ENCODE measurements around the gene PGA4.
"Not testable (repeated sequence)": the region's sequence is repeated elsewhere in the genome, so short reads cannot be mapped to it uniquely, and the experiment has no call there.

Gene PGA4

DNA sequence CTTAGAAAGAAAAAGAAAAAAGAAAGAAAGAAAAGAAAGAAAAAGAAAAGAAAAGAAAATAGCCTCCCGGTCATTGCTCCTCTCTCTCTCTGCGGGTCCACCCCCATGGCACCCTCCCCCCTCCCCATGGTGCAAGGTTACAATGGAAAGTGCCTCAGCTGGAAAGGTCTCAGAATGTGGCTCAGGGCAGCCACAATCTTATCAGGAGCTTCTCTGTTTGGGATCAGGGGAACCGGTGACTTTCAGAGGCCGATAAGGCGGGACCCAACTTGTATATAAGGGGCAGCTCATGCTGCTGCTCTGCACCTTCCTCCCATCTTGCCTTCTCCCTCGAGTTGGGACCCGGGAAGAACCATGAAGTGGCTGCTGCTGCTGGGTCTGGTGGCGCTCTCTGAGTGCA is at the start of gene PGA4:
Gene PGA4, plus strand, starts transcription at position 301 of the 400 bp plus-strand sequence. Its CDS starts 54 bp downstream, at position 355.
- not testable (repeated sequence) for DNase-seq (ENCODE audit: low read depth)

DNA sequence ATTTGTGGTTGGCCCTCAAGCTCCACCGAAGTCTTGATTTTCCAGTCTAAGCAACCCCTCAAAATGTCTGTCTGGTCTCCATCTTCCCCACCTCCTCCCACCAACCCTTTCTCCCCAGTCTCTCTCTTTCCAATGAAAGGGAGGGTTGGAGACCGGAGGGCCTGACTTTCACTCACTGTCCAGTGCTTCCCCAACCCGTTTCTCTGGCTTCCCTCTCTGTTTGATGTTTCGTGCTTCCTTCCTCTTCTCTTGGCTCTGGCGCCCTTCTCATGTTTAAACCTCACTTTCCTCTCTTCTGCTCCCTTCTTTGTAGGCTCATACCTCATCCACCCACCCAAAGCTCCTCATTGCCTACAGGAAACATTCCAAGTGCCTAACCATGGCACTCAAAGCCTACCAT is 49.8 kb upstream of the PGA4 start:
- DNase-seq (ENCODE audit: low read depth), result no peak

DNA sequence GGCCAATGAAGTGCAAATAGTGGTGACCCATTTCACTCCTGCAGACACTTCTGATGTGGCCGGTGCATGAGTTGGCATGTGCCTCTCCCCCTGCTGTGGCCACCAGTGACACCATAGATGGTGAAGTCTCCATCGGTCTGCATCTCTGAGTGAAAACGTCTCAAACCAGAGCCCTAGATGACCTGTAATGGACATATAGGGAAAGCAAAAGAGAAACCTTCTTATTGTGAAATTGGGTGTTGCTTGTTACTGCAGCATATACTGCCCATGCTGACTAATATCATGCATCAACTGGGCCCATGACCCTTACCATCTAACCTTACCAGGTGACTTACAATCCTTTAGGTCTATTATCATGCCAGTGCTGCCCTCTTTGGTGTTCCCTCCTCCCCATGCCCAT is 49.3 kb upstream of the PGA4 start:
- DNase-seq (ENCODE audit: low read depth), result no peak

DNA sequence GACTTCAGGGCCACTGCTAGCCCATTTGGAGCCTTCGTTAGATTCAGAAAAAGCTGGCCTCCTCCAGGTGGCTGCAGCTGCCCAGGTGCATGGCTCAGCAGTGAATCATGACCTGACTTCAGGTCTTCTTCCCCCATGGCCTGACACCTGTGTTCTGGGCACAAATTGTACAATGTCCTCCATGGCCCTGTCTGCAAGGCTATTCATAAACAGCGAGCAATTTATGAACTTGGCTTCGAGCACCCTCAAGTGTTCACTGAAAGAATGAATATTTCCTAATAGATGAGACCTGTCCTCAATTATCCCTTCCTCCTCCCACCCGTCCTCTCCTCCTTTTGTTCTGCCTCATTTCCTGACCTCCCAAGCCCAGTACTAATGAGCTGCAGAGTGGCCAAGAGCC is 48.7 kb upstream of the PGA4 start:
- no peak for DNase-seq (ENCODE audit: low read depth)

DNA sequence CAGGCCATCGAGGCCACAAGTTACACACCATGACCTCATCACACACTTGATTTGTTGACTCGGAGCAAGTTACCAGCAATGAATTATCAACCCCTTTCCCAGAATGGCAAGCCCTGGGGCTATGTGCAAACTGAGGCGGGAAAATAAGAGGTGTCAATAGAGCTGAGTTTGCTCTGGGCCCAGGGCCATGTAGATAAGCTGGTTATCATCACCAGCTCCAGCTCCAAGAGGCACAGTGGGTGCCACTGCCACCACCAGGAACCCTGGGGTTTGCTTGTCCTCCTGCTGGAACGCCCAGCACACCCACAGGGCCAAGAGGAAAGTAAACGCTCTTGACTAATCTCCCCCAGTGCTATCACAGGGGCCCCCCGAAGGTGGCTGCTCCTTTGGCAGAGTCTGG is 47.9 kb upstream of the PGA4 start:
- DNase-seq (ENCODE audit: low read depth), result no peak

DNA sequence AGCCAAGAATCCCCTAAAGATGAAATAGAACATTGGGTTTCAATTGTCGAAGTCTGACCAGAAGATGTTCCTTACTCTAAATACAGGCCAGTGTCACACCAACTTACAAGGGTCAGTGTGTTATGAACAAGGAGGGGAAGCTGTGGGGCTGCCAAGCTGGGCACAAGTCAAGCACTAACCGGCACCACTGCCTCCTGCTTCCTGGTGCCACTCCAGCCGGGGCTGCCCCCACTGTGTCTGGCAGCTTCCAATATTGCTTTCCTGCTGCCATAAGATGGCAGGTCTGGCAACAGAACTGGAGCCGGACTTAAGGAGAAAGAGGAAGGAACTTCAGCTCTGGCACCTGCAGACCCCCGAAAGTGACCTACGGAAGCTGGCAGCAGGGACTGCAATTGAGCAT is 47.2 kb upstream of the PGA4 start:
- no peak for DNase-seq (ENCODE audit: low read depth)

DNA sequence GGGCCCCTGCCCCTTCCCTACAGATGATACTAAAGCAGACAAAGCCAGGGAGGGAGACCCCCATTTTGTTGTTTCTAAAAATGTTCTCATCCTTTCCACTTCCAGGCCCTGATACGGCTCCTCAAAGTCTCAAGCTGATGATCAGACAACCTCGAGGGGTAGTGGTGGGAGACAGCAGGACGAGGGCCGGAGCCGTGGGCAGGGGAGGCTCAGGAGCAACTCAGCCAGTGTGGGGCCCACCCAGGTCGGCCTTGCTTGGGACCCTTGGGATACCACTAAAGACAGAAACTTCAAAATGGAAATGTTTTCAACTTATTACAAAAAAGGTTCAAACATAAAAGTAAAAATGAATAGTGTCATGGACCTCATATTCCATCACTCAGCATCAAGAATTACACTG is 45.7 kb upstream of the PGA4 start:
- no peak for DNase-seq (ENCODE audit: low read depth)

DNA sequence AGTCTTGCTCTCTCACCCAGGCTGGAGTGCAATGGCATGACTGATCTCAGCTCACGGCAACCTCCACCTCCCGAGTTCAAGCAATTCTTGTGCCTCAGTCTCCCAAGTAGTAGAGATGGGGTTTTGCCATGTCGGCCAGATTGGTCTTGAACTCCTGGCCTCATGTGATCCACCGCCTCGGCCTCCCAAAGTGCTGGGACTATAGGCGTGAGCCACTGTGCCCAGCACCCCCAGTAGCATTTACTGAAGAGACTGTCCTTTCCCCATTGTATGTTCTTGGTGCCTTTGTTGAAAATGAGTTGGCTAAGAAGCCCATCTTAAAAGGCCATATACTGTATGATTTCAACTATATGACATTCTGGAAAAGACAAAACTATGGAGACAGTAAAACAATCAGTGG is 41.9 kb upstream of the PGA4 start:
- DNase-seq (ENCODE audit: low read depth), result not testable (repeated sequence)

DNA sequence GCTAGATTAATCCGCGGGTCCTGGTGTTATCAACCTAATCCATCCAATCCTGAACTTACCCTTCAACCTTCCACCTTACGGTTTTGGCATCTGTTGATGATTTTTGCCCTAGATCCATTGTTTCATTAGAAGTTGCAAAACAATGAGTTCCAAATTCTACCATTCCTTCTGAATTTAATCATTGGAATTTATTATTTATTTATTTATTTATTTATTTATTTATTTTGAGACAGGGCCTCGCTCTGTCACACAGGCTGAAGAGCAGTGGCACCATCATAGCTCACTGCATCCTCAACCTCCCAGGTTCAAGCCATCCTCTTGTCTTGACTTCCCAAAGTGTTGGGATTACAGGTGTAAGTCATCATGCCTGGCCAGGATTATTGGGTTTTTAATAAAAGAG is 40.7 kb upstream of the PGA4 start:
- no peak for DNase-seq (ENCODE audit: low read depth)

DNA sequence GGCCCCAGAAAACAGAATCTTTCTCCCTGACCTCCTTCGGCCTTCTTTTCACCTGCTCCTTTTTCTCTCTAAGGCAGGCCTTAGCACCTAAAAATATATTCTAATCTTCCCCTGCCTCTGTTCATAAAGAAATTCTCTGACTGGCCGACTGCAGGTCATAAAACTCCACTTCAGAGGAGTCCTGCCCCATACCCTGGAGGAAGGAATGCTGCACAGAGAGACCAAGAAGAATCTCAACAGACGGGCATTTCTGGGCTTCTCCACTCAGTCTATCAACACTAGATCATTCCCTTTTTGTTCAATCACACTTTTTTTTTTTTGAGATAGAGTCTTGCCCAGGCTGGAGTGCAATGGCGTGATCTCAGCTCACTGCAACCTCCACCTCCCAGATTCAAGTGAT is 38.5 kb upstream of the PGA4 start:
- no peak for DNase-seq (ENCODE audit: low read depth)

DNA sequence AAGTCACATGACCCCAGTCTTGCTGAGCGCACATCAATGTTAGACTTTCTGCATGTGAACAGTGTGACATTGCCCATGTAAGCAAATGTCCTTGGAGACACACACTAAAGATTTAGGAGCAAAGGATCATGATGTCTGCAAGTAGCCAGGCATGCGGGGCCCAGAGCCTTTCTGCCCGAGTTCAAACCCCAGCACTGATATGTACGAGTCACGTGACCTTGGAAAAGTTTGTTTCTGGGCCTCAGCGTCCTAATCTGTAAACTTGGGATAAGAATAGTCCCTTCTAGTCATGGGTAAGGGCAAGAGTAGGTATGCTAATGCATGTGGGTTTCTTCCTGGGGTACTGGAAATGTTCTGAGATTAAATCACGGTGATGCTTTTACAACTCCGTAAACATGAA is 35.6 kb upstream of the PGA4 start:
- DNase-seq (ENCODE audit: low read depth), result no peak

DNA sequence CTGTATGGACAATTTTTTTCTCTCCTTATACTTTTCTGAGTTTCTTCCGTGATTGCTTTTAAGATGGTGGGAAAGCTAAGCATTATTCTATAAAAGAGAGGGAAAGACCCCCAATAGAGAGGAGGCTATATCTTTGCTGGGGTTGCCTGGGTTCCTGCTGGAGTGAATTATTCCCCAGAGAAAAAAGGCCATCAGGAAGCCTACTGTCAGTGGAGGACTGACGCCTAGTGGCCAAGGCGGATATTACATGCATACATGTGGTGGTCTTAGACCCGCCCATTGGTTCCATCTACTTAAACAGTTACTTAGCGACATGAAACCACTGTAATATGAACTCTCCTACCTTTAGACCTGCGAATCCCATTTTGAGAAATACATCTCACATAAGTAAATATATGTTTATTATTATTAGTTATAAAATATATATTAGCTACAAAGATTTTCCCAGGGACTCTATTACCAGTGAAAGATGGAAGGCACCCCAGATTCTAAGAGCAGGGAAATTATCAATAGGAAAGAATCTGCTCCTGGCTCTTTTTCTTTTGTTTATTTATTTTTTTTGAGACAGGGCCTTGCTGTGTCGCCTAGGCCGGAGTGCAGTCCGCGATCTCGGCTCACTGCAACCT is 34.5 kb upstream of the PGA4 start:
- DNase-seq (ENCODE audit: low read depth), result peak; percentile 73

DNA sequence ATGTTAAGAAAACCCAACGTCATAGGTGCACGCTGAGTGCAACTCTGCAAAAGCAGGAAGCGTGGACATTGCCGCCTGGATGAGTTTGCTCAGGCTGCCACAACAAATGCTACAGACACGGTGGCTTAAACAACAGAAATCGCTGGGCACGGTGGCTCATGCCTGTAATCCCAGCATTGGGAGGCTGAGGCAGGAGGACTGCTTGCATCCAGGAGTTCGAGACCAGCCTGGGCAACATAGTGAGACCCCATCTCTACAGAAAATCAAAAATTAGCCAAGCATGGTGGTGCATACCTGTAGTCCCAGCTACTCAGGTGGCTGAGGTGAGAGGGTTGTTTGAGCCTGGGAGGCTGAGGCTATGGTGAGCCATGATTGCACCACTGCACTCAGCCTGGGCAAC is 32.2 kb upstream of the PGA4 start:
- DNase-seq (ENCODE audit: low read depth), result no peak

DNA sequence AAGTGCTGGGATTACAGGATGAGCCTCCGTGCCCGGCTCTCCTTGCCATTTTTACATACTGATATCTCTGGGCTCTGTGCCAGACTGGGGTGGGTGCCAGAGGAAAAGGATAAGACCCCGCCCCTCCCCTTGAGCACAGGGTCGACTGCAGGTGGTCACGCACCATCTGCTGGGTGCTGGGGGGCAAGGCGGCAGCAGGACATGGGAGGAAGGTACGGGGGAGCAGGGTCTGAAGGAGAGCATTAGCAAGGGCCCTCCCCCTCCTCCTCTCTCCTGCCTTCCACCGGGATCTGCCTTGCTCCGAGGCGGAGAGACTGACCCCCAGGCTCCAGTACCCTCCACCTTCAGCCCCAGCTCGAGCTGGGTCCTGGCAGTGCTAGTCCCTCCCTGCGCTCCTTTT is 28.6 kb upstream of the PGA4 start:
- DNase-seq (ENCODE audit: low read depth), result no peak

DNA sequence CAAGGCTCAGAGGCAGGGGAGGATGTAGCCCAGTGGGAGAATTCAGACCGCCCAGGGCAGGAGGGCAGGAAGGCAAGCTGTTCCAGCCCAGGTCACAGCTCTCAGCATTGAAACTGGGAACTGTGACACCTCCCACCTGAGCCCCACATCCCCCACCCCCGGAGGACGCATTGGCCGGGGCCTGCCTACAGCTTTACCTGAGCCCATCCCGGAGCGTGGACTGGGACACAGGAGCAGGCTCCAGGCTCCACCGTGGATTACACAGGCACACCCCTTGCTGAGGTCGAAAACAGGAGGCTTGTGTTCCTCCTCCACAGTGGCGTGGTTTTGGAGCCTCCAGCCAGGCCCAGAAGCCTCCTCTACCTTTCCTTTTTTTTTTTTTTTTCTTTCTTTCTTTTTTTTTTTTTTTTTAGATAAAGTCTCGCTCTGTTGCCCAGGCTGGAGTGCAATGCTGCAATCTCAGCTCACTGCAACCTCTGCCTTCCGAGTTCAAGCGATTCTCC is 27.9 kb upstream of the PGA4 start:
- no peak for DNase-seq (ENCODE audit: low read depth)

DNA sequence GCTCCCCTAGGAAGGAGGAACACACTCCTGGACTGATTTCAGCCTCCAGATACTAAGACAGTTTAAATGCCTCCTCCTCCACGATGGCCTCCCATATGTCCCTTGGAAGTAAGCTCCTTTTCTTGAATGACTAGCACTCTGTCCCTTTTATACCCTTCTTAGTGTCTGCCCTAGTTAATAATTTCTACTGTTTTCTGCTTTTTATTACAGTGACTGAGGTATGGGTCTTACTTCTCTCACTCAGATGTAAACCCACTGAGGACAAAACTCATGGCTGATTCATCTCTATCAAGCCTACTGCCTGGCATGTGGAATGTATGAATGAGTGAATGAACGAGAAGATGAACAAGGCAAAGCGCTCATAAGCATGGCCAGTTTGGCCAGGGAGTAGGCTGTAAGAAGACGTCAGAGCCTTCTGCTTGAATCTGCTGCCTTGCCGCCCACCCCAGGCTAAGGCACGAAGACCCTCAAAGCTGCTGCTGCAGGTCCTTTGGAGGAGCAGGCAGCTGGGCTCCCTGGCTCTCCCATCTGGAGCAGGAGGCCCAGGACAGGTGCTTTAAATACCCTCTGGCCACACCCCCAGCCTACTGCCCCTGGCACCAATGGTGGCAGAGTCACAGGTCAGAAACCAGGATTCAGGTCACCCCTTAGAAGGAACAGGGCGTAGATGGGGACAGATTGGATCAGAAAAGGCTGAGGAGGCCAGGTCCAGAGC is 27.0 kb upstream of the PGA4 start:
- no peak for DNase-seq (ENCODE audit: low read depth)

DNA sequence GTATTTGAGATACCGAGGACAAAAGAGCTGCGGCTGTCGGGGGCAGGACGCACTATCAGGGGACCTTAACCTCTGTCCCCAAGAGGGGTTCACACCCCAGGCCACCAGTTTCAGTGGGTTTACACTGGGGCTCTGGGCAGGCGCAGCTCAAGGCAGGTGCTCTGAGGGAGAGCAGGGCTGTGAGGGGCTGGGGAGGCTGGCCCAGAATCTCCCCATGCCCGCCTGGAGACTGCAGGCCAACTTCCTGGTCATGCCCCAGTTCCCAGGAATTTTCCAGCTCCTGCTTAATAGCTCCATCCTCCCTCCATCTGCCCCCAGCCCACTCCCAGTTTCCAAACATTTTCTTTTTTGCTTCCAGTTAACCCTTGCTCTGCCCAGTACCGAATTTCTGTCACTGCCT is 26.4 kb upstream of the PGA4 start:
- no peak for DNase-seq (ENCODE audit: low read depth)

DNA sequence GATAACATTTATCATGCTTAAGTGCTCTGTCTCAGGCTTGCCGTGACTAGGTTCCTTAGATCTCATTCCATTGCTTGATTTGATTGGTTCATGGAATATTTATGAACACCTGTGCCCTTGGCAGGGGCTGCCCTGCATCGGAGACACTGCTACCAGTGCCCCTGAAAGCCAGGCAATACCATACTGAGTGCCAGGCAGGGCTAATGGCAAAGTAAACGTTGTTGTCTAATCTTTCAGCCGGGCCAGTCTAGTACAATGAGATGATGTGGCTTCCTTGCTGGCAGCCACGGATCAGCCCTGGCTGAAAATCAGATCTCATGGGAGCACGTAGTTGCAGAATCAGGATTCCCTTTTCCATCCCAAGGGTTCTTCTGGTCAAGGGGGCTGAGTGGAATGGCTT is 23.8 kb upstream of the PGA4 start:
- no peak for DNase-seq (ENCODE audit: low read depth)

DNA sequence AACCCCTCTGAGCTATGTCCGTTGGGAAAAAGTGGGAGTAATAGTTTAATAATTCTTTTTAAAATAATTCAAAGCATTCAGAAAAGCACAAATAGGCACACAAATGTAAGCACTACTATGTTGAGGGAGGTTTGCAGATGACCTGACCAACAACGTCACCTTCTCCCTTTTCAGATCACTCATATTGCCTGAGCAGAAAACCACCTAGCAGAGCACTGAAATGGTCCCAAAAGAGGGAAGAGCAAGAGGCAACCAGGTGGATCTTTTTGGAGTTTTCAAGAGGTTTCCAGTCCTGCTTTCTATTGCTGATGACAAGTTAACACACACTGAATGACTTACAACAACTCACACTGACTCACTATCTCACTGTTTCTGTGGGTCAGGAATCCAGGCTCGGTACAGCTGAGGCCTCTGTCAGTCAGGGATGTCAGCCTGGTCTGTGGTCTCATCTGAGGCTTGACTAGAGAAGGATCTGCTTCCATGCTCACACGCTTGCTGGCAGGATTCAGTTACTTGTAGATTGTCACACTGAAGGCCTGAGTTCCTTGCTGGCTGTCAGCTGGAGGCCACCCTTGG is 23.1 kb upstream of the PGA4 start:
- DNase-seq (ENCODE audit: low read depth), result no peak

DNA sequence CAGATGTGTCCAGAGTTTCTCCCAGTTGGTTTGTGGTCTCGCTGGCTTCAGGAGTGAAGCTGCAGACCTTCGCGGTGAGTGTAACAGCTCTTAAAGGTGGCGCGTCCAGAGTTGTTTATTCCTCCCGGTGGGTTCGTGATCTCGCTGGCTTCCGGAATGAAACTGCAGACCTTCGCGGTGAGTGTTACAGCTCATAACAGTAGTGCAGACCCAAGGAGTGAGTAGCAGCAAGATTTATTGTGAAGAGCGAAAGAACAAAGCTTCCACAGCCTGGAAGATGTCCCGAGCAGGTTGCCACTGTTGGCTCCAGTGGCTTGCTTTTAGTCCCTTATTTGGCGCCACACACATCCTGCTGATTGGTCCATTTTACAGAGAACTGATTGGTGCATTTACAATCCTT is 20.7 kb upstream of the PGA4 start:
- DNase-seq (ENCODE audit: low read depth), result no peak

DNA sequence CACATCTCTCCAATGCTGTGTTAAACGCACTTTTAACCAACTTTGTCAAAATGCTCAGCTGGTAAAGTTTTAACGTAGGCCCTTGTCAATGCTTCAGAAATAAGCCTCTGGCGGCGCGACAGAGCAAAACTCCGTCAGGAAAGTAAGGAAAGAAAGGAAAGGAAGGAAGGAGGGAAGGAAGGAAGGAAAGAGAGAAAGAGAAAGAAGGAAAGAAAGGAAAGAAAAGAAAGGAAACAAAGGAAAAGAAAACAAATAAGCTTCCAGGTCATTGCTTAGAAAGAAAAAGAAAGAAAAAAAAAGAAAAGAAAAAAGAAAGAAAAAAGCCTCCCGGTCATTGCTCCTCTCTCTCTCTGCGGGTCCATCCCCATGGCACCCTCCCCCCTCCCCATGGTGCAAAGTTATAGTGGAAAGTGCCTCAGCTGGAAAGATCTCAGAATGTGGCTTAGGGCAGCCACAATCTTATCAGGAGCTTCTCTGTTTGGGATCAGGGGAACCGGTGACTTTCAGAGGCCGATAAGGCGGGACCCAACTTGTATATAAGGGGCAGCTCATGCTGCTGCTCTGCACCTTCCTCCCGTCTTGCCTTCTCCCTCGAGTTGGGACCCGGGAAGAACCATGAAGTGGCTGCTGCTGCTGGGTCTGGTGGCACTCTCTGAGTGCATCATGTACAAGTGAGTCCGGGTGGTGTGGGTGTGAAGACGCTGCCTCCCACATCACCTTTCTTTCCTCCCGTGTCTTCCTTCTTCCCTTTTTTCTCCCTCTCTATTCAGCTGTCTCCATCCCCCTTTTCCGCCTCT is 19.0 kb upstream of the PGA4 start, which contains the start of gene PGA3:
Gene PGA3, plus strand, starts transcription at position 566 of the 797 bp plus-strand sequence. Its CDS starts 50 bp downstream, at position 616.
- not testable (repeated sequence) for DNase-seq (ENCODE audit: low read depth)

DNA sequence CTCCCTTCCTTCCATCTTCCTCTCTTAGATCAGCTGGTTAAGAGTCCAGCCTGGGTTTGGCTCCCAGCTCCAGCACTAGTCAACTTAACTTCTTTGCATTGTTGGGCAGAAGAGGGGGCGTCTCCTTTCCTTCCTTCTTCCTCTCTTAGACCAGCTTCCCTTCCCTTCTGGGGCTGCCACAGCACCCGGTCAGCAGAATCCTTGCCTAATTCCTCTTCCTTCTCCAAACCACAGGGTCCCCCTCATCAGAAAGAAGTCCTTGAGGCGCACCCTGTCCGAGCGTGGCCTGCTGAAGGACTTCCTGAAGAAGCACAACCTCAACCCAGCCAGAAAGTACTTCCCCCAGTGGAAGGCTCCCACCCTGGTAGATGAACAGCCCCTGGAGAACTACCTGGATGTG is 18.3 kb upstream of the PGA4 start:
- DNase-seq (ENCODE audit: low read depth), result not testable (repeated sequence)

Measured in stimulated activated CD8-positive, alpha-beta memory T cell treated with anti-CD3 and anti-CD28 coated beads, Interleukin-7, amount 100 ng/mL, for 24 hours (primary cell).